GM19328 (cell line): ENCODE data around the gene GLIPR1L2.
"Not testable (repeated sequence)": the region's sequence is repeated elsewhere in the genome, so short reads cannot be mapped to it uniquely, and the experiment has no call there.

Experiments used
- ATAC-seq: cut with Tn5 transposase; IDR thresholded peaks from one replicate; pipeline ENCODE4 v1.9.1; 2021; ENCODE audit warnings: mild to moderate bottlenecking, moderate library complexity; ENCODE audit not compliant: unreplicated experiment

Gene GLIPR1L2

DNA sequence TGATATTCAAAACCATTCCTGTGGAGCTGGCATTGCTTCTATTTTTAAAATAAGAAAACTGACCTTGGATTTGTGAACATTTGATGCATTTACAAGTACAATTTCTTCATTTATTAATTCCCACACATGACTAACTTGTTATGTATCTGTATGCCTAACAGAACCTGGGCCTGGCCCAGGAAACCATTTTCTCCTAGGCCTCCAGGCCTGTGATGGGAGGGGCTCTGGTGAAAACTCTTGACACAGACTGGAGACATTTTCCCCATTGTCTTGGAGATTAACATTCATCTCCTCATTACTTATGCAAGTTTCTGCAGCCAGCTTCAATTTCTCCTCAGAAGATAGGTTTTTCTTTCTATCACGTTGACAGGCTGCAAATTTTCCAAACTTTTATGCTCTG is 42.0 kb downstream of the GLIPR1L2 start:
- ATAC-seq: no peak

DNA sequence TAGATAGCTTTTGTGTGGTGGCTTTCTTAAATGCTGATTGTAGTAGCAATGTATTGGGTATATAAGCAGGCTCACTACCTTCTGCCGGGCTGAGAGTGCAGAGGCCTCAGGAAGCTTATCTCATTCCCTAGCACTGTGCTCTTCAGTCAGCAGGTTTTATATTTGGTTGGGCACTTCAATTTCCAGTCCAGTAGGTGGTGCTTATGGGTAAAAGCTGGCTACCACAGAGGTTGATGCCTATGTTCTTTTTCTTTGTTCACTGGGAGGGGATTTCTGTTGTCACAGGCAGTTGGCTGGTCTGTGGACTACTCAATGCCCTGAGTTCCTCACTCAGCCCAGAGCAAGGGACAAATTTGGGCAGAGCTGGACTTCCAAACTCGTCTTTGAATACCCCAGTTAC is 46.7 kb downstream of the GLIPR1L2 start:
- no peak for ATAC-seq

DNA sequence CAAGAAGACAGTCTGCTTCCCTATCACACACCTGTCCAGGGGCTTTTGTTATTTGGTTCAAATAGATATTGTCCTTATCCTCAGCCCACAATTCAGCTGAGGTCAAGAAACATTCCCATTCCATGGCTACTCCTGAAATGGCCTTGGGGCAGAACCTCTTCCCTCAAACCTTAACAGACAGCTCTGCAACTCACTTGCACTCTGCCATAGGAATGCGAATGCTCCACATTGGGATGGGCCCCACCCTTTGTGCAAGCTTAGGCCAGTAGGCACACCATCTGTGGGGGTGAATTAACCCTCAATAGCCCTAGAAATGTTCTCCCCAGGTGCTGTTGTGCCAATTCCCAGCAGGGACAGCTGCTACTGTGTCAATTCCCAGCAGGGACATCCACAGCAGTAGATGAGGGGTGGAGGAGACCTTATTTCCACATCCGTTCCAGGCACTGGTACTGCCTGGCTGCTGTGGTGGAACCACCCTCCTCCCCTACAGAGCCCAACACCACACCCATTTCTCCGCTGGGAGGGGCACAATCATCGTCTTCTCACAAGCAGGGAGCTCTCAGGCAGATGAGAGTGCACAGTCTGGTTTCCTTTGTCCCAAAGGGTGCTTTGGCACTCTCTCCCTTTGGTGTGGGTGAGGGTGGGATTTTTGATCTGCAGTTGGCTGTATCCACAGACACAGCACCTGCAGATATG is 47.3 kb downstream of the GLIPR1L2 start:
- ATAC-seq: no peak

DNA sequence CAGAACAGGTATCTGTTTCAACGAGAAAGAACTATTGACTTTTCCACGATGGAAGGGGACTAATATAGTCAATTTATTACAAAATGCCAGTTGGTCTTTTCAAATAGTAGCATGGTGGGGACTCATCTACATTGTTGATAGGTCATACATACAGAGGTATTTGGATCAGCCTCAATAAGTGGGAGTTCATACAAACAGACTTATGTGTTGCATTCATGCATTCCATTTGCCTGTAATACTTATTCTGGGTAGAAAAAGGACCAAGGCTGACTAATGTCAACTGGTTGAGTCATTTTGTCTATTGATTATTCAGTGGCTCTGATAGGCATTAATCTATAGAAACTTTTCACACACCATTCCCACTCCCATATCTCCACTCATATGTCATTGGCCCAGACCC is 48.2 kb downstream of the GLIPR1L2 start:
- no peak for ATAC-seq

DNA sequence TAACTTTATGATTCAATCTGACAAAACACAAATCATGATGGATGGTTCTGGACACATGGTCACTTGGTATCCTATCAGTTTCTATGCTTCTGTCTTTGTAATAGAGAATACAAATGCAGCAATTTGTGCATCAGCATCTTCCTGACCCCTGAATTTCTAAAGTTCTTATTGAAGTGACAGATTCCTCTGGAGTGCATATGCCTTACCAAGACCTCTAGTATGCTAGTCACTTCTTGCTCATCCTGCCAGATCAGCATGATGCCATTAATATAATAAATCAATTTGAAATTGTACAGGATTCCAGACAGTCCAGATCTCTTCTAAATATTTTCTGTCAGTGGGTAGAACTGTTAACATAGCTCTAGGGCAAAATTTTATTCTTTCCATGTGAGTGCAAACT is 49.0 kb downstream of the GLIPR1L2 start:
- no peak for ATAC-seq

DNA sequence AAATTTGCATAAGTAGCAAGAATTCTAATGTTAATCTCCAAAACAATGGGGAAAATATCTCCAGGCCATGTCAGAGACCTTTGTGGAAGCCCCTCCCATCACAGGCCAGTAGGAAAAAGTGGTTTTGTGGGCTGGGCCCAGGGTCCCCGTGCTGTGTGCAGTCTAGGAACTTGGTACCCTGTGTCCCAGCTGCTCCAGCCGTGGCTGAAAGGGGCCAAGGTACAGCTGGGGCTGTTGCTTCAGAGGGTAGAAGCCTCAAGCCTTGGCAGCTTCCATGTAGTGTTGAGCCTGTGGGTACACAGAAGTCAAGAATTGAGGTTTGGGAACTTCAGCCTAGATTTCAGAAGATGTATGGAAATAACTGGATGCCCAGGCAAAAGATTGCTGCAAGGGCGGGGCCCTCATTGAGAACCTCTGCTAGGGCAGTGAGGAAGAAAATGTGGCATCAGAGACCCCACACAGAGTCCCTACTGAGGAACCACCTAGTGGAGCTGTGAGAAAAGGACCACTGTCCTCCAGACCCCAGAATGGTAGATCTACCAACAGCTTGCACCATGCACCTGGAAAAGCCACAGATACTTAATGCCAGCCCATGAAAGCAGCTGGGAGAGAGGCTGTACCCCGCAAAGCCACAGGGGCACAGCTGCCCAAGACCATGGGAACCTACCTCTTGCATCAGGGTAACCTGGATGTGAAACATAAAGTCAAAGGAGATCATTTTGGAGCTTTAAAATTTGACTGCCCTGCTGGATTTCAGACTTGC is 51.0 kb downstream of the GLIPR1L2 start:
- not testable (repeated sequence) for ATAC-seq

DNA sequence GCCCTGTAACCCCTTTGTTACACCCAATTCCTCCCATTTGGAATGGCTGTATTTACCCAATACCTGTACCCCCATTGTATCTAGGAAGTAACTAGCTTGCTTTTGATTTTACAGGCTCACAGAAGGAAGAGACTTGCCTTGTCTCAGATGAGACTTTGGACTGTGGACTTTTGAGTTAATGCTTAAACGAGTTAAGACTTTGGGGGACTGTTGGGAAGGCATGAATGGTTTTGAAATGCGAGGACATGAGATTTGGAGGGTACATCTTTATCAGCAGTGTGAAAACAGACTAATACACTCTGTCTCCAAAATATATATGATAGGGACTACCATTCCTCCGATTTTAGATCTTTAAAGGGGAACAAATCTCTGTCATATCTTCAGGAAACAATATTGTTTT is 51.6 kb downstream of the GLIPR1L2 start:
- not testable (repeated sequence) for ATAC-seq

DNA sequence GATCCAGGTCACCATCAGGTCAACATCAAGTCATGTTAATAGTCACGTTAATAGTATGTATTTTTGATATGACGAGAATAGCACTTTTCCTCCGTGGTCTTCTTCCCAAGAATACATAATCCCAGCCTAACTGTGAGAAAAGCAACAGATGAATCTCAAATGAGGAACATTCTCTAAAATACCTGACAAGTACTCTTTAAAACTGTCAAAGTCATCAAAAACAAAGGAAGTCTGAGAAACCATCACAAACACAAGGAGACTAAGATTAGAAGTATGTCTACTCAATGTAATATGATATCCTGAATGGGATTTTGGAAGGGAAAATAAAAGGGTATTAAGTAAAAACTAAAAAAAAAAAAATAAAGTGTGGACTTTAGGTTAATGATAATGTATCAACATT is 52.8 kb downstream of the GLIPR1L2 start:
- ATAC-seq: no peak

DNA sequence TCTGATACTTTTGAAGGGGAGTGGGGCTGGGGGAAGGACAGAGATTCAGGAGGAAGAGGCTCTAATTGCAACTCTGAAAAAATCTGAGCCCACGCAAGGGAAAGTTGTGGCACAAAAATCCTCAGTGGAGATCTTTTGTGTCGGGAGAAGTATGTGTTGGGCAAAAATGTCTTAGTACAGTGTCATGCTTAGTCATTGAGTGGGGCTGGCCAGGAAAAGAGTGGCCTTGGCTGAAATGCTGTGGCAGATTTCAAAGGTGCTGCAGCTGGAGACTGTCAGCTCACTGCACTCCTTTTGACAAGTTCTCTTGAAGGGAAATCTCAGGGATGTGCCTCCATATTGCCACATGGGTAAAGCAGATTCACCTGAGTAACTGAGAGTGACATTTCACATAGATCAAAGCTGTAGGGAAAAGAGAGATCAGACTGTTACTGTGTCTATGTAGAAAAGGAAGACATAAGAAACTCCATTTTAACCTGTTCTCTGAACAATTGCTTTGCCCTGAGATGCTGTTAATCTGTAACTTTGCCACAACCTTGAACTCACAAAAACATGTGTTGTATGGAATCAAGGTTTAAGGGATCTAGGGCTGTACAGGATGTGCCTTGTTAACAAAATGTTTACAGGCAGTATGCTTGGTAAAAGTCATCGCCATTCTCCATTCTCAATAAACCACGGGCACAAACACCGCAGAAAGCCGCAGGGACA is 53.7 kb downstream of the GLIPR1L2 start:
- ATAC-seq: no peak

DNA sequence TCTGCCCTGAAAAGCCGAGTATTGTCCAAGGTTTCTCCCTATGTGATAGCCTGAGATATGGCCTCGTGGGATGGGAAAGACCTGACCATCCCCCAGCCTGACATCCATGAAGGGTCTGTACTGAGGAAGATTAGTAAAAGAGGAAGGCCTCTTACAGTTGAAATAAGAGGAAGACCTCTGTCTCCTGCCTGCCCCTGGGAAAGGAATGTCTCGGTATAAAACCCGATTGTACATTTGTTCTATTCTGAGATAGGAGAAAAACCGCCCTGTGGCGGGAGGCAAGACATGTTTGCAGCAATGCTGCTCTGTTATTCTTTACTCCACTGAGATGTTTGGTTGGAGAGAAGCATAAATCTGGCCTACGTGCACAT is 54.2 kb downstream of the GLIPR1L2 start:
- not testable (repeated sequence) for ATAC-seq

DNA sequence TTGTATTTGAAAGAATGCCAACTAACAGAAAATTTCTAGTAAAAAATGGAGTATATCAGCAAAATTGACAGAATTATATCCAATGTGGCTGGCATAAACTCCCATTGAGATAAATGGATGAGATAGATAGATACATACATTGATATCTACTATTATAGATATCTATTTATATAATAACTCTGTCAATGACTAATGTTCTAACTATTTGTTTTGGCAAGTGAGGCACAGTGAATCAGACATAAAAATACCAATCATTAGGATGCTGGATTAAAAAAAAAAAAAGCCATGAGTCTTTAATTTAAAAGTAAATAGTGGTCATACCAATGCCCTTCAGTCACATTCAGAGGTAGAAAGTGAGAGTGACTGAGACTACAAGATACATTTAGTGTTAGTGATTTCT is 56.0 kb downstream of the GLIPR1L2 start:
- ATAC-seq: no peak

DNA sequence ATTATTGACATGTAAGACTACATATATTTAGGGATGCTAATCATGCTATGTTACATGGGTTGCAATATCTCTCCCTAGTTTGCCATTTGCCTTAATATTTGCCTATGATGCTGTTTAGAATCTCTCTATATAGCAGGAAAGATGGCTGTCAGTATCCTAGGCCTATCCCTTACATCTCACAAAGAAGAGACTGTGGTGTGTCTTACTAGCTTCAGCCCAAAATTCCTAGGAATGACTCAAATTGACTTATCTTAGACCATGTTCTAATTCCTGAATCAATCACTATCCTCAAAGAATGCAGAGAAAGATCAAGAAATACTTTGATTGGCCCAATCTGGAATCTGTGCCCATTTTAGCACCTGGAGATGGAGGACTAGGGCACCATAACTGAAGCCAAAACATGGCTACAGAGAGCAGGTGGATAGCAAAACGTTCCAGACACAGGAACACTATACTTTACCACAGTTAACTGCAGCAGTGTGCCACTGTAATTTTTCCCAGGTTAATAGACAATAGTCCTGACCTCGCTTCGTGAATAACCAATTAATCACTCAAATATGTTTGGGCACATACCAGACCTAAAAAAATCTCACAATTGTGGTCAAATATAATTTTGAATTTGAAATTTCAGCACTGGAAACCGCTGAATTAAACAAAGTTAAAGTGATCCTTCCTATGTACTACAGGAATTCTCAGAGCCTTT is 57.0 kb downstream of the GLIPR1L2 start:
- ATAC-seq: no peak

DNA sequence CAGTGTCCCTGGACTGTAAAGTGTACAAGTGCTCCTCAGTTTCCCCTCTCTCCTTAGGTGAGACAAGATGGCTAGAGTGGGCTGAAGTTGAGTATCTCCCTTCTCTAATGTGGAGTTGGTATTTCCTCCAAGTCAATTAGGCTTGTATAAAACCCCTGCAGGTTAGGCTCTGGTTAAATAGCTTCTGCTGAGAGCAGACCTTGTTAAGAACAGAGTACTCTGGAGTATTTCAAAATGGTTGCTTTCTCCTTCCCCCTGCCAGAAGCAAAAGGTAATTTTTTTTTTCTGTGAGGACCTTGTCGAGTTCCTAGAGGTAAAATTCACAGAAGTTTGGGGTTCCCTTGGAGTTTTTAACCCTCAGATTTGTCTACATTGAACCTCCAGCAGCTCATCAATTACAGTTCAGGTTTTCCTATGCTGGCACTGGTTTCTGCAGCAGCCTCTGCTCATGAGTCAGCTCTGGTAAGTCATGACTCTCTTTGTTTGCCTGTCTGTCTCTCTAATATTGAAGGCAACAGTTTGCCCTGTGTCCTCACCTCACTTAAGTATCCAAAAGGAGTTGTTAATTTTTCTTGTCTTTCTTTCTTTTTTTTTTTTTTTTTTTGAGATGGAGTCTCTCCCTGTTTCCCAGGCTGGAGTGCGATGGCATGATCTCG is 61.9 kb downstream of the GLIPR1L2 start:
- ATAC-seq: no peak

DNA sequence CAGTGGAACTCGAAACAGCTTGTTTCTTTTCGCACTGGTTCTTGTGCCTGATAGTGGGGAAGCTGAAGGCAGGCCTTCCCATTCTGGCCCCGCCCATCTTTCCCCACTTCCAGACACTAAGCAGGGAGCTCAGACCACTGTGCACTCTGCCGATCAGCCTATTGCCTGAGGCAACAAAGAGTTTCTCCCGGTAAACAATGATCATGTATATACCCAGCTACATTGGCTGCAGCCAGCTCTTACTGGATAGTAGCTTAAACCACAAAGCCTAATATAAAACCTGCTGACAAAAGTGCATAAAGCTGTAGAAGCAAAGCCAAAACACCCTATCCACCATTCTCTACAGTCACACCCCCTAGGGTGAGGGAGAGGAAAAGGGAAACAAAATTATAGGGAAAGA is 65.0 kb downstream of the GLIPR1L2 start:
- no peak for ATAC-seq

DNA sequence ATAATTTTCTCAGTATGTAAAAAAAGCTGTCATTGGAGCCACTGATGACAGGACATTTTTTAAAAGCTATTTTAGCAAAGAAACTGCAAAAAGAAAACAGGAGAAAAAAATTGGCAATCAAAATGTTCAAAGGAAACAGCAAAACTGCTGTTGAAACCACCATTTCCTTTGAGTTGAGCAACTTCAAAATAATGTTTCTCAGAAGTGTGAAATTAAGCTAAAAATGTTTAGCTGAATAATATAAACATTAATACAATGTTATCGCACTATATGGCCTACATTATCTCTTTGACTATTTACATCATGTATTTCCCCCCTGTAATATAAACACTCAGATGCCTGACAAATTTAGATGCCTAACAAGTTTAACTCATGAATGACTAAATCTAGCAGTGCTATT is 66.3 kb downstream of the GLIPR1L2 start:
- ATAC-seq: no peak

DNA sequence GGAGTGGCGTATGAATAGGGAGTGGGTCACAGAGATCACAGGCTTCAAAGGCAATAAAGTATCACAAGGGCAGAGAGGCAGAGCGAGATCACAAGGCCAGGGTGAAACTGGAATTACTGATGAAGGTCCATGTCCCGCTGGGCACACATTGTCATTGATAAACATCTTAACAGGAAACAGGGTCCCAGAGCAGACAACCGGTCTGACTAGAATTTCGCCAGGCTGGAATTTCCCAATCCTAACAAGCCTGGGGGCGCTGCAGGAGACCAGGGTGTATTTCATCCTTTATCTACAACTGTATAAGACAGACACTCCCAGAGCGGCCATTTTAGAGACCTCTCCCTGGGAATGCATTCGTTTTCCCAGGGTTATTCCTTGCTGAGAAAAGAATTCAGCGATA is 67.0 kb downstream of the GLIPR1L2 start:
- ATAC-seq: not testable (repeated sequence)

DNA sequence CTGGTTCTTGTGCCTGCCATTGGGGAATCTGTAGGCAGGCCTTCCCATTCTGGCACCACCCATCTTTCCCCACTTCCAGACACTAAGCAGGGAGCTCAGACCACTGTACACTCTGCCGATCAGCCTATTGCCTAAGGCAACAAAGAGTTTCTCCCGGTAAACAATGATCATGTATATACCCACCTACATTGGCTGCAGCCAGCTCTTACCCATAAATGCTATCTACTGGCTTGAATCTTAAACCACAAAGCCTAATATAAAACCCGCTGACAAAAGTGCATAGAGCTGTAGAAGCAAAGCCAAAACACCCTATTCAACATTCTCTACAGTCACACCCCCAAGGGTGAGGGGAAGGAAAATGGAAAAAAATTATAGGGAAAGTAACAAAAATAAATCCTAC is 68.9 kb downstream of the GLIPR1L2 start:
- ATAC-seq: no peak

DNA sequence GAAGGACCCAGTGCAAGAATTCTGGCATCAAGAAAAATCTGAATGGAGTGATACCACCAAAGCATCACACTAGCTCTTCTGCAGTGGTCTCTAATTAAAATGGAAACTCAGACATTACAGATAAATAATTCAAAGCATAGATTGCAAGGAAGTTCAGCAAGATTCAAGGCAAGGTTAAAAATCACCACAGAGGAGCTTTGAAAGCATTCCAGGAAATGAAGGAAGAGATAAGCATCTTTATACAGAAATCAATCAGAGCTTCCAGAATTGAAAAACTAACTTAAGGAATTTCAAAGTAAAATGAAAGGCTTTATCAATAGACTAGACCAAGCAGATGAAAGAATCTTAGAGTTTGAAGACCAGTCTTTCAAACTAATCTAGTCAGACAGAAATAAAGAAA is 69.3 kb downstream of the GLIPR1L2 start:
- no peak for ATAC-seq

DNA sequence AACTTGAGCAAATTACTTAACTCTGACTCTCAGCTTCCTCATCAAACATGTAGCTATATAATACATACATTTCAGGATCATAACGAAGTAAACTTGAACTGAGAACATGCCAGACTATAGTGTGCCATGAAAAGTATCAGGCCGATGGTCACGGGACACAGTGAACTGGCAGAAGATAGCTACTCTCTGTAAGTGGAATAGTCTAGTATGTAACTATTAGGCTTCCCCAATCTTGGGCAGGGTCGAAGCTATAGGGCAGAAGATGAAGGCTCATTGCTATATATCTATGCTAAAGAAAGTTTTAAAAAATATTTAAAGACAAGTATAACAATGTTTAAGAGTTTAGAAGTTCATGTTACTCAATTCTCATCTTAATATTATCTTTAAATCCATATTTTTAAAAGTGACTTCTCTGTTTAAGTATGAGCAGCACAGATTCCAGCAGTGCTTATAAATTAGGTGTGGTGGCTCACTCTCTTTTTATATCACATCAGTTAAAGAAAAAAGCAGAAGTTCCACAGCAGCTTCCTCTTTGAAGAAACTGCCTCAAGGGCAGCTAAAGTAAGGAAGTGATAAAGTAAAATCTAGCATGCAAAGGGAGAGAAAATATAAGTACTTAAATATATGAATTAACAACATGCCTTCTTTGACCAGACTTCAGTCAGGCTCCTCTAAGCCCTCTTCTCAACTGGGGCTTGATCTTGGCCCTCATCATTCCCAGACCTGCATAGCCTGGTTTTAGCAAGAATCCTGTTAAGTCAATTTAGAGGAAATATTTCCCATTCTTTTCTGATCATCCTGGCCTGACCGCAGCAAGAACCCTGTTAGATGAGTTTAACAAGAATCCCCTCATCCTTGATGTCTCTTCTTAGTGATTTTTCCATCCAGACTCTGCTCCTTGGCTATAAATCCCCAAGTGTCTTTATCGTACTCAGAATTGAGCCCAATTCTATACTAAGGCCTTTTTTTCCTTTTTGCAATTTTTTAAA is 81.3 kb downstream of the GLIPR1L2 start:
- ATAC-seq: peak; percentile 82

DNA sequence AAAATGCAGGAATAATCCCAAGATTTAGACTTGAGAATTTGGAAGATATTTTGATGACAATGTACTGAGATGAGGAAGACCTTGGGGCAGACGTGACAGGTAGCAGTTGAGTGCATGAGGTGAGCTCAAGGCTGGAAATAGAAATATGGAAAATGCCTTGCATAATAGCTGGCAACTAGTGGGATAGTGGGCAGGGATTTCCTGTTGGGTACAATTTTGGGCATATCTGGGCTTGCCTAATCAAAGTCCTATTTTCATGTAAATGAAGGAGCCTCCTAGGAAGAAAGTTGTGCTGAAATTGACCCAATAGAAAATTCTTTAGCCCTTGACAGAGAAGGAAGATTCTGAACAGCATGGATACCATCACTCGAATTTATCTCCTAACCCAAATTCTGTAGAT is 83.2 kb downstream of the GLIPR1L2 start:
- no peak for ATAC-seq
